Frontal cortex (tissue), 4 donors: ENCODE data around the gene ANKRD52. TPM values are rescaled to one million over a fixed set of nuclear protein-coding genes. Genes with fewer than 3 reads are reported as not detected.
"Not testable (repeated sequence)": the region's sequence is repeated elsewhere in the genome, so short reads cannot be mapped to it uniquely, and the experiment has no call there.

Experiments
- DNase-seq, 2 donors: peaks; one replicate each; pipeline ENCODE4 v3.0.0; 2012; ENCODE audit warnings: low spot score in 2 of 2
- FAIRE-seq: peaks from 2 replicates; lab custom pipeline; 2012; peaks lifted over from hg19 to GRCh38; lab: Jason Lieb, UNC
- total RNA-seq: library from RNA; depleted of rRNA; stranded (reverse); fragments of >200 nt; gene quantifications from one replicate; pipeline ENCODE4 v1.2.3, GENCODE V29; 2014
- donor health status: control.
- donor health status: control.
- donor health status: control.

The ANKRD52 gene
- 10.2 TPM for total RNA-seq

- DNase-seq = peak; percentile 94
- no peak for FAIRE-seq
Measured at GRCh38 chr12:56258068-56258819, at the start of gene ANKRD52. TSS of gene ANKRD52 (minus strand) at chr12:56258384. CDS start at chr12:56258269, 115 bp downstream.

DNA sequence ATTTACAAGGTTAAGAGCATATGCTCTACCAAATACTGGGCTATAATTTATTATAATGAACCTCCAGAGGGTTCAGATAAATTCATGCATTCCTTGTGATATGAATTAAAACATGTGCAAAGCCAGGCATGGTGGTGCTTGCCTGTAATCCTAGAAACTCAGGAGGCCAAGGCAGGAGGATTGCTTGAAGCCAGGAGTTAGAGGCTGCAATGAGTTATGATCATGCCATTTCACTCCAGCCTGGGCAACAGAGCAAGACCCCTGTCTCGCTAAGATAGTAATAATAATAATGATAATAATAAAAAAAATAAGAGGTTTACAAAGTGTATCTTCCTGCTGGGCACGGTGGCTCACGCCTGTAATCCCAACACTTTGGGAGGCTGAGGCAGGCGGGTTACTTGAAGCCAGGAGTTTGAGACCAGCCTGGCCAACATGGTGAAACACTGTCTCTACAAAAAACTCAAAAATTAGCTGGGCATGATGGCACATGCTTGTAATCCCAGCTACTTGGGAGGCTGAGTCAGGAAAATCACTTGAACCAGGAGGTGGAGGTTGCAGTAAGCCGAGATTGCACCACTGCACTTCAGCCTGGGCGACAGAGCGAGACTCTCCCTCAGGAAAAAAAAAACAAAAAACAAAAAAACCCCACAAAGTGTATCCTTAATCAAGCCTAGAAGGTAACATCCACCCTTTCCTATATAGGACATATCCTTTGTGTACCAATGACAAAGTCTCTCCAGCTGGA is 49.2 kb upstream of the ANKRD52 start:
- DNase-seq = no peak

DNA sequence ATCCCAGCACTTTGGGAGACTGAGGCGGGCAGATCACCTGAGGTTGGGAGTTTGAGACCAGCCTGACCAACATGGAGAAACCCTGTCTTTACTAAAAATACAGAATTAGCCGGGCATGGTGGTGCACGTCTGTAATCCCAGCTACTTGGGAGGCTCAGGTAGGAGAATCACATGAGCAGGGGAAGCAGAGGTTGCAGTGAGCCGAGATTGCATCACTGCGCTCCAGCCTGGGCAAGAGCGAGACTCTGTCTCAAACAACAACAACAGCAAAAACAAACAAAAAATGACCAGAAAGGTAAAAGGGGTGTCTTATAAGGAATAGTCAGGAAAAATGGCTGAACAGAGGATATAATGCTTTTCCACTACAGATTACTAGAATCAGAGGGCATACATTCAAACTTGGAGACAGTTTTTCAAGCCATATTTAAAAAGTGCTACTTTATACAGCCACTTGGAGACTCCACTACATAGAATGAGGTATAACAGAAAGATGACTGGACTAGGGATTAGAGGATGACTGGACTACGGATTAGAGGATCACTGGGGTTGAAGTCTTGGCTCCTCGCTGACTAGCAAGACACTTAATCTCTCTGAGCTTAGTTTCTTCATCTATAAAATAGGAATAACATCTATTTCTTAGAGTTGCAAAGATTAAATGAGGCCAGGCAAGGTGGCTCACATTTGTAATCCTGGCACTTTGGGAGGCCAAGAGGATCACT is 46.8 kb upstream of the ANKRD52 start:
- DNase-seq (no peak), FAIRE-seq (no peak)

More for the DNA sequence above, 49.2 kb upstream of the ANKRD52 start:
- no peak for FAIRE-seq

DNA sequence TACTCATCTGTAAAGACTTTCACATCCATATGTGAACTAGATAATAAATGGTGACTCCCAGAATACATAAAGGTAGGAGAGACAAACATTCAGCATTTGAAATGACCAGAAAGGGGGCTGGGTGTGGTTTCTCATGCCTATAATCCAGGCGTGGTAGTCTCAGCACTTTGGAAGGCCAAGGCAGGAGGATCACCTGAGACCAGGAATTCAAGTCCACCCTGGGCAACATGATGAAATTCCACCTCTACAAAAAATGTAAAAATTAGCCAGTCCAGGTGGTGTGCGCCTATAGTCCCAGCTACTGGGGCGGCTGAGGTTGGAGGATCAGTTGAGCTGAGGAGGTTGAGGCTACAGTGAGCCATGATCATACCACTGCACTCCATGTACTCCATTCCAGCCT is 46.1 kb upstream of the ANKRD52 start:
- FAIRE-seq = no peak
- DNase-seq = no peak

- no peak for FAIRE-seq
Measured at GRCh38 chr12:56300644-56301464, 42.7 kb upstream of the ANKRD52 start.

GRCh38 chr12:56299853-56300643 is 41.9 kb upstream of the ANKRD52 start, which contains the start of gene CS:
TSS of gene CS (minus strand) at chr12:56300330. CDS start at chr12:56300201, 129 bp downstream.
- DNase-seq (peak; percentile 89 to 94), FAIRE-seq (peak; percentile 52)

More at GRCh38 chr12:56300644-56301464, 42.7 kb upstream of the ANKRD52 start:
- no peak for DNase-seq

DNA sequence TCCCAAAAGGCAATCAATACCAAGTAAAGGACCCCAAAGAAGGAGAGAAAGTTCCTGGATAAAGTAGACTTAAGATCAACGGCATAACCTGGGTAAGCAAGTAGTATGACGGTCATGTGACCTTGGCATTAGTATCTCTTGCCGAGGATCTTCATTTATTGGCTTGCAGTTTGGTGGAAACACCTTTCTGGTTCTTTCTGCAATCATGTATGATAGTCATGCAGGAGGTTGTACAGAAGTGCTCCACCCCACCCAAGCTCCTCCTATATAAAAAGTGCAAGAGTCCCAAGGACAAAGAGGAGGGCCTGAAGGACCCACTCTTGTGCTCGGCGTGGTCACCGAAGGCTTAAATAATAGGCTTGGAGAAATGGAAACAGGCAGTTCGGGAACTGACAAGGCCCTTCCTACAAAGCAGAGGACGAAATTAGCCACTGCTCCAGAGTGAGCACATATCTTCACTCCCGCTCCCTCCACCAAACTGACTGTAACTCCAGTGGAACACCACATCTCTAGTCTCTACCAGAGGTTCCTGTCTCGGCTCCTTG is 41.2 kb upstream of the ANKRD52 start:
- DNase-seq (no peak), FAIRE-seq (no peak)

- FAIRE-seq (no peak), DNase-seq (no peak)
Measured at GRCh38 chr12:56298828-56299227, 40.6 kb upstream of the ANKRD52 start.

- no peak for FAIRE-seq
- no peak for DNase-seq
Measured at GRCh38 chr12:56297400-56297799, 39.2 kb upstream of the ANKRD52 start.

GRCh38 chr12:56296295-56296694 is 38.1 kb upstream of the ANKRD52 start:
- DNase-seq (no peak), FAIRE-seq (no peak)

GRCh38 chr12:56293795-56294194 is 35.6 kb upstream of the ANKRD52 start:
- FAIRE-seq (no peak), DNase-seq (no peak)

- FAIRE-seq (no peak), DNase-seq (no peak)
Measured at GRCh38 chr12:56288705-56289387, 30.7 kb upstream of the ANKRD52 start.

- FAIRE-seq (no peak), DNase-seq (no peak)
Measured at GRCh38 chr12:56286044-56286830, 28.1 kb upstream of the ANKRD52 start.

DNA sequence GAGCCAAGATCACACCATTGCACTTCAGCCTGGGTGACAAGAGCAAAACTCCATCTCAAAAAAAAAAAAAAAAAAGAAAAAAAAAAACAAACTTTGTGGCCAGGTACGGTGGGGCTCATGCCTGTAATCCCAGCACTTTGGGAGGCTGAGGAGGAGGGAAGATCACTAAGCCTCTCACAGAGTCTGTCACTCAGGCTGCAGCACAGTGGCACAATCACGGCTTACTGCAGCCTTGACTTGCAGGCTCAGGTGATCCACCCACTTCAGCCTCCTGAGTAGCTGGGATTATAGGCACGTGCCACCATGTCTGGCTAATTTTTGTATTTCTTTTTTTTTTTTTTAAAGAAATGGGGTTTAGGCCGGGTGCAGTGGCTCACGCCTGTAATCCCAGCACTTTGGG is 26.1 kb upstream of the ANKRD52 start:
- DNase-seq, FAIRE-seq: not testable (repeated sequence)

GRCh38 chr12:56282579-56282978 is 24.4 kb upstream of the ANKRD52 start:
- FAIRE-seq (no peak), DNase-seq (no peak)

DNA sequence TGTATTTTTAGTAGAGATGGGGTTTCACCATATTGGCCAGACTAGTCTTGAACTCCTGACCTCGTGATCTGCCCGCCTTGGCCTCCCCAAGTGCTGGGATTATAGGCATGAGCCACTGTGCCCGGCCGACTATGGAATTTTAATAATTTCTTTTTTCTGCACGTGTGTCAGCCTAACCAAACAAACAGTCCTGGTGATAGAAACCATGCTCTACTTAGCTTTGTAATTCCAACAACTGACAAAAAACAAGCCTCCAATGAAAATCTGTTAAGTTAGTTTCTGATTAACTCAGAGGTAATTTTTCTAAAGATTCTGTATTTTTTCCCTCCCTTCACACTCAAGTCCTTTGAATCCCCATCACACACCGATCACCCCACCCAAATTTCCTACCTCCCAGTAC is 23.8 kb upstream of the ANKRD52 start:
- DNase-seq = no peak
- FAIRE-seq = no peak

DNA sequence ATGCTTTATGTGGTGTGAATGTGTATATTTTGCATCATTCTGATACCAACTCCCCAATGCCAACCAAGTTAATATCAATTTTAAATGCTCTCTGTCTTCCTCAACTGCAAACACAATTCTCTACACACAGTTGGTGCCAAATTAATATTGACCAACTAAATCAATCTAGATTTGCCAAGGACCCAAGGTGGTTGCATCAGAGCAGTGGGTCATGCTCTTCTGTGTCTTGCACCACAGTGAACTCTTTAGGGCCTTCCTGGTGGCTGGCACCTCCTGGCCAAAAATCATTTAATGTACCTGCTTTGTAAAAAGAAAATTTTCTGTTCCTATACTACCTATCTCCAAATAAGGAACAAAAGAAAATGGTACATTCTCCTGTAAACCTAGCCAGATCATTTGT is 22.7 kb upstream of the ANKRD52 start:
- DNase-seq = no peak
- FAIRE-seq = no peak
